HCT116 (cell line): Measurements from ENCODE around the gene CPTP. TPM values are rescaled to one million over a fixed set of nuclear protein-coding genes. Genes with fewer than 3 reads are reported as not detected.

Experiments
- ATAC-seq: fragments of 200-7000 bp; cut with Tn5 transposase; 2 replicates; pipeline ENCODE4 v1.9.1; 2020; ENCODE audit warnings: mild to moderate bottlenecking, moderate library complexity
- BruUV-seq: library from RNA; stranded (reverse); fragments of 400-500 nt; replicated peaks from 2 replicates; lab custom pipeline; 2021; lab: Mats Ljungman, UMichigan
- CTCF ChIA-PET: fragments of 300-600 bp; sonication (Branson Sonifier 250); formaldehyde crosslinking; loops from one replicate; lab custom pipeline; 2021; ENCODE audit warnings: antibody characterized with exemption; lab: Charles Lee
- POLR2A ChIA-PET: fragments of 300-600, 350-600 bp; sonication (Branson Sonifier 250); formaldehyde crosslinking; loops from one replicate; lab custom pipeline; 2021; ENCODE audit warnings: antibody characterized with exemption; lab: Charles Lee
- RAD21 ChIA-PET, 2 experiments: fragments of 300-600 bp; sonication (Branson Sonifier 250); formaldehyde crosslinking; loops; one replicate each; lab custom pipeline; 2023; ENCODE audit warnings: low total read pairs in 2 of 2; ENCODE audit not compliant: uncharacterized antibody in 2 of 2, unreplicated experiment in 2 of 2, low non-redundant PET in 1 of 2; lab: Charles Lee
- DNase-seq: peaks from one replicate; pipeline ENCODE4 v3.0.0-alpha.2; 2010; ENCODE audit warnings: low read depth, low spot score
- H2AFZ ChIP-seq: fragments of 200-600 bp; shearing (Covaris generic), sonication (generic); 2 replicates; pipeline ENCODE4 v1.6.1; 2017; ENCODE audit warnings: low read depth, mixed run types, mixed read lengths, antibody characterized with exemption, low read length; ENCODE audit not compliant: poor library complexity, severe bottlenecking
- H3K27ac ChIP-seq: 2 replicates; pipeline ENCODE4 v1.5.1; 2012; ENCODE audit warnings: low read depth, low read length
- H3K27me3 ChIP-seq: fragments of 200-600 bp; sonication (generic); 2 replicates; pipeline ENCODE4 v1.6.1; 2016; ENCODE audit warnings: mixed run types, low read length, mixed read lengths; ENCODE audit not compliant: insufficient read depth
- H3K36me3 ChIP-seq, 2 experiments: fragments of 200-500 bp in 1 of 2; fragments of 200-600 bp in 1 of 2; sonication (Bioruptor generic) in 1 of 2; sonication (generic) in 1 of 2; 2 replicates each; pipeline versions ENCODE4 v1.5.1 to v1.6.1; 2014 to 2016; ENCODE audit warnings: low read length in 2 of 2, inconsistent platforms in 1 of 2, mixed read lengths in 1 of 2, mixed run types in 1 of 2; ENCODE audit not compliant: insufficient read depth in 2 of 2, control insufficient read depth in 1 of 2
- H3K4me1 ChIP-seq, 2 experiments: fragments of 200-600 bp in 1 of 2; sonication (generic) in 1 of 2; 2 replicates each; pipeline versions ENCODE4 v1.5.1 to v1.6.1; 2012 to 2017; ENCODE audit warnings: low read length in 2 of 2, inconsistent platforms in 1 of 2, mild to moderate bottlenecking in 1 of 2, mixed read lengths in 1 of 2, mixed run types in 1 of 2, moderate library complexity in 1 of 2; ENCODE audit not compliant: insufficient read depth in 2 of 2, control insufficient read depth in 1 of 2
- H3K4me2 ChIP-seq: fragments of 200-600 bp; sonication (generic); 2 replicates; pipeline ENCODE4 v1.6.1; 2017; ENCODE audit warnings: mixed run types, low read length, mixed read lengths
- H3K4me3 ChIP-seq, 2 experiments: fragments of 200-600 bp in 1 of 2; sonication (generic) in 1 of 2; replicated peaks in 1 of 2; 2 replicates each; pipeline ENCODE4 v1.5.1; 2011 to 2016; ENCODE audit warnings: low read length in 2 of 2, control low read depth in 1 of 2, low read depth in 1 of 2, mild to moderate bottlenecking in 1 of 2, mixed read lengths in 1 of 2, mixed run types in 1 of 2
- H3K79me2 ChIP-seq: fragments of 200-600 bp; sonication (generic); 2 replicates; pipeline ENCODE4 v1.6.1; 2017; ENCODE audit warnings: mild to moderate bottlenecking, mixed run types, low read length, moderate library complexity, mixed read lengths; ENCODE audit not compliant: insufficient read depth
- H3K9ac ChIP-seq: fragments of 200-600 bp; sonication (generic); 2 replicates; pipeline ENCODE4 v1.6.1; 2016; ENCODE audit warnings: low read length, mixed read lengths
- H3K9me2 ChIP-seq: fragments of 200-600 bp; sonication (generic), shearing (Covaris generic); 2 replicates; pipeline ENCODE4 v1.6.1; 2017; ENCODE audit warnings: mixed run types, mild to moderate bottlenecking, moderate library complexity; ENCODE audit not compliant: insufficient read depth
- H3K9me3 ChIP-seq, 2 experiments: fragments of 200-500 bp in 1 of 2; fragments of 200-600 bp in 1 of 2; sonication (Bioruptor generic) in 1 of 2; sonication (generic) in 1 of 2; 2 replicates each; pipeline ENCODE4 v1.6.1; 2014 to 2017; ENCODE audit warnings: low read length in 2 of 2, mixed read lengths in 2 of 2, inconsistent platforms in 1 of 2, low read depth in 1 of 2, mild to moderate bottlenecking in 1 of 2, mixed run types in 1 of 2, moderate library complexity in 1 of 2; ENCODE audit not compliant: control insufficient read depth in 1 of 2, insufficient read depth in 1 of 2
- H4K20me1 ChIP-seq: fragments of 200-600 bp; sonication (generic), shearing (Covaris generic); 2 replicates; pipeline ENCODE4 v1.6.1; 2017; ENCODE audit warnings: mixed run types, mild to moderate bottlenecking, moderate library complexity; ENCODE audit not compliant: insufficient read depth
- ATF3 ChIP-seq: IDR thresholded peaks from 2 replicates; pipeline ENCODE4 v1.6.1; 2012
- ELF1 ChIP-seq: IDR thresholded peaks from 2 replicates; pipeline ENCODE4 v1.6.1; 2012; ENCODE audit warnings: low read depth, borderline replicate concordance
- EZH2 ChIP-seq: fragments of 200-600 bp; sonication (generic); IDR thresholded peaks from 2 replicates; pipeline ENCODE4 v1.6.1; 2017; ENCODE audit warnings: antibody characterized with exemption, mixed run types
- JUND ChIP-seq: IDR thresholded peaks from 2 replicates; pipeline ENCODE4 v1.6.1; 2012
- POLR2A ChIP-seq: IDR thresholded peaks from 2 replicates; pipeline ENCODE4 v1.7.0; 2011; ENCODE audit warnings: borderline replicate concordance; ENCODE audit not compliant: insufficient read depth, insufficient read length; ENCODE audit errors: extremely low read depth
- REST ChIP-seq: IDR thresholded peaks from 2 replicates; pipeline ENCODE4 v1.6.1; 2012; ENCODE audit warnings: low read depth
- SIN3A ChIP-seq: IDR thresholded peaks from 2 replicates; pipeline ENCODE4 v1.6.1; 2012; ENCODE audit warnings: low read depth
- SRF ChIP-seq: IDR thresholded peaks from 2 replicates; pipeline ENCODE4 v1.6.1; 2012; ENCODE audit warnings: low read depth
- YY1 ChIP-seq: IDR thresholded peaks from 2 replicates; pipeline ENCODE4 v1.6.1; 2011; ENCODE audit warnings: low read length, low read depth, moderate library complexity, mild to moderate bottlenecking; ENCODE audit not compliant: insufficient replicate concordance; ENCODE audit errors: extremely low read depth
- ZBTB33 ChIP-seq: IDR thresholded peaks from 2 replicates; pipeline ENCODE4 v1.6.1; 2011; ENCODE audit warnings: mild to moderate bottlenecking, low read length, moderate library complexity; ENCODE audit not compliant: insufficient replicate concordance; ENCODE audit errors: extremely low read depth
- intact Hi-C: fragments of 100-400 bp; cut with micrococcal nuclease; formaldehyde crosslinking; loops from 2 replicates; pipeline ENCODE4 v1.10.0; 2022
- total RNA-seq: library from RNA; stranded (reverse); gene quantifications from one replicate; pipeline ENCODE4 v1.2.1, GENCODE V29; 2021; ENCODE audit not compliant: unreplicated experiment

The CPTP gene
- total RNA-seq, 1 experiment from 2014 or later, result 16.3 TPM

DNA sequence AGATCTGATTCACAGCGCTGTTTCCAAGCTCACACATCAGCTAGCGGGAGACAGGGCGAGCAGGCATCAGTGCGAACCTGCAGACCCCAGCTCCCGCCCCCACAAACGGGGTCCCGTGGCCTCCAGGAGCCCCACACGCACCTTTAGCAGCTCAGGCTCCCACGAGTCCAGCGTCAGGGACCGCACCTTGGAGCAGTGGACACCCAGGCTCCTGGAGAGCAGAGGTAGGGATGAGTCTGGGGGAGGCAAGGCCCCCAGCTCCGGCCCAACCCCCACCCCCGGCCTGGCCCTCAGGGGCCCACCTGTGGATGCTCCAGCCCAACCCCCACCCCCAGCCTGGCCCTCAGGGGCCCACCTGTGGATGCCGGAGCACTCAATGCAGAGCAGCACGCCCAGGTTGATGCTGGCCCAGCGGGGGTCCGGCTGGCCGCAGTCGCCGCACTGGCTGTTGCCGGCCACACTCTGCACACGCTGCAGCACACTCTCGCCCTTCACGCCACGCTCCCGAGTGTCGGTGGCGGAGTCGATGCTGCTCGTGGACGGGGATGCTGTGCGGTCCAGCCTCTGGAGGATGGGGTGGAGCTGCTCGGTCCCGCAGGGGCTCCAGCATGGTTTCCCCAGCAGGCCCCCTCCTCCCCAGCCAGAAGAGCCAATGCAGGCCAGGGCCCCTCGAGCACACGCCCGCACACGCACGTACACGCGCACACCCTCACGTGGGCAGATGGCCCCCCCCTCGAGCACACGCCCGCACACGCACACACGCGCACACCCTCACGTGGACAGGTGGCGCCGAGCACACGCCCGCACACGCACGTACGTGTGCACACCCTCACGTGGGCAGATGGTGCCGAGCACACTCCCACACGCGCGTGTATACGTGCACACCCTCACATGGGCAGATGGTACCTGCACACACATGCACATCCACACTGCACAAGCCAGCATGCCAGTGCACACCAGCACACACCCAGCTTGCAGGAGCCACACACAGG is 28.2 kb upstream of the CPTP start:
- no peaks in the 10 kb centered on the region for H4K20me1 ChIP-seq
- TF ChIP-seq EZH2 (no peak), JUND (no peak), ZBTB33 (no peak), SIN3A (no peak), POLR2A (no peak), ATF3 (no peak), SRF (no peak), REST (no peak), YY1 (no peak), ELF1 (no peak)
- CTCF ChIA-PET, result no interaction called here

More for the DNA sequence above, 28.2 kb upstream of the CPTP start:
- no peak for DNase-seq
- peaks cover 3 to 22% of the 10 kb centered on the region in 2 experiments for H3K4me1 ChIP-seq
- H3K9ac ChIP-seq, result no peak overlapping the region
- no peaks in the 10 kb centered on the region for H3K36me3 ChIP-seq
- RAD21 ChIA-PET, result no interaction called here
- no peak overlapping the region for H2AFZ ChIP-seq
- intact Hi-C loops, result no loop called here
- H3K27ac ChIP-seq, result no peak overlapping the region
- H3K79me2 ChIP-seq, result no peaks in the 10 kb centered on the region
- H3K9me3 ChIP-seq, result no peaks in the 10 kb centered on the region
- BruUV-seq, result no TSS peak
- no peaks in the 10 kb centered on the region for H3K9me2 ChIP-seq
- POLR2A ChIA-PET, result no interaction called here
- ATAC-seq, result no peak
- H3K4me3 ChIP-seq, result no peak overlapping the region
- H3K4me2 ChIP-seq, result no peak overlapping the region
- H3K27me3 ChIP-seq, result no peaks in the 10 kb centered on the region
